ENCODE data around the gene ABCG1. TPM values are rescaled to one million over a fixed set of nuclear protein-coding genes. Genes with fewer than 3 reads are reported as not detected.

Gene ABCG1
- total and polyA plus RNA-seq, 7 donors: 6.0 to 19.3 (median 11.6) TPM

DNA sequence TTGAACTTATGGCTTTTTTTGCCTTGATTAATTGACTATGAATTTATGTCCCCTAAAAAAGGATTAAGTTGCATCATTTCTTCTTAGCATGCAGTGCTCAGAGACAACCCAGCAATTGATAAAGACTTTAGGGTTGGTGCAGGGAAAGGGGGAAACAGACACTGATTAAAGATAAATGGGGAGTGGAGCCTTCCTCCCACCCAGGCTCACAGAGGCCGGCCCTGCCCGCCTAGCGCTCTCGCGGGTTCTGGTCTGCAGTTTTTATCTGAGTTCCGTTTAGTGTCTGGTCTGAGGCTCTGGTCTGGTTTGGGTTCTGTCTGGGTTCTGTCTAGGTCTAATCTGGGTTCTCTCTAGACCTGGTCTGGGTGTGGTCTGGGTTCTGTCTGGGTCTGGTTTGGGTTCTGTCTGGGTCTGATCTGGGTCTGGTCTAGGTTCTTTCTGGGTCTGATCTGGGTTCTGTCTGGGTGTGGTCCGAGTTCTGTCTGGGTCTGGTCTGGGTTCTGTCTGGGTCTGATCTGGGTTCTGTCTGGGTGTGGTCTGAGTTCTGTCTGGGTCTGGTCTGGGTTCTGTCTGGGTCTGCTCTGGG, 48.1 kb downstream of the ABCG1 start:
- no peak for TF ChIP-seq EP300 (IDR thresholded peaks at IDR 0.05)
- TF ChIP-seq, protein P1, sequence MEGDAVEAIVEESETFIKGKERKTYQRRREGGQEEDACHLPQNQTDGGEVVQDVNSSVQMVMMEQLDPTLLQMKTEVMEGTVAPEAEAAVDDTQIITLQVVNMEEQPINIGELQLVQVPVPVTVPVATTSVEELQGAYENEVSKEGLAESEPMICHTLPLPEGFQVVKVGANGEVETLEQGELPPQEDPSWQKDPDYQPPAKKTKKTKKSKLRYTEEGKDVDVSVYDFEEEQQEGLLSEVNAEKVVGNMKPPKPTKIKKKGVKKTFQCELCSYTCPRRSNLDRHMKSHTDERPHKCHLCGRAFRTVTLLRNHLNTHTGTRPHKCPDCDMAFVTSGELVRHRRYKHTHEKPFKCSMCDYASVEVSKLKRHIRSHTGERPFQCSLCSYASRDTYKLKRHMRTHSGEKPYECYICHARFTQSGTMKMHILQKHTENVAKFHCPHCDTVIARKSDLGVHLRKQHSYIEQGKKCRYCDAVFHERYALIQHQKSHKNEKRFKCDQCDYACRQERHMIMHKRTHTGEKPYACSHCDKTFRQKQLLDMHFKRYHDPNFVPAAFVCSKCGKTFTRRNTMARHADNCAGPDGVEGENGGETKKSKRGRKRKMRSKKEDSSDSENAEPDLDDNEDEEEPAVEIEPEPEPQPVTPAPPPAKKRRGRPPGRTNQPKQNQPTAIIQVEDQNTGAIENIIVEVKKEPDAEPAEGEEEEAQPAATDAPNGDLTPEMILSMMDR (IDR thresholded peaks at IDR 0.05): no peak
- no peak for TF ChIP-seq POLR2AphosphoS5 (IDR thresholded peaks at IDR 0.05)
- no peak for TF ChIP-seq POLR2A (IDR thresholded peaks at IDR 0.05)
- Histone ChIP-seq H3K4me1 (peaks cover 0 to 21% (median 17%) of the 10 kb centered on the region in 4 donors), H3K27me3 (no peaks in the 10 kb centered on the region), H3K4me3 (no peak overlapping the region), H3K27ac (no peak overlapping the region), H3K9me3 (no peaks in the 10 kb centered on the region), H3K36me3 (no peaks in the 10 kb centered on the region)
- intact Hi-C loops (cut with DNase I): no loop called here
- WGBS, 2 donors: 78 to 83% methylated on average over 7 of the region's 7 CpGs
- DNase-seq: no peak

GRCh38 chr21:42269386-42269785, 50.4 kb downstream of the ABCG1 start:
- H3K27me3 ChIP-seq: no peaks in the 10 kb centered on the region
- H3K4me3 ChIP-seq: no peak overlapping the region
- TF ChIP-seq, protein P1 (IDR thresholded peaks at IDR 0.05): no peak
- TF ChIP-seq EP300 (IDR thresholded peaks at IDR 0.05): no peak
- no peak for TF ChIP-seq POLR2A (IDR thresholded peaks at IDR 0.05)
- TF ChIP-seq POLR2AphosphoS5 (IDR thresholded peaks at IDR 0.05): no peak
- DNase-seq: no peak
- H3K9me3 ChIP-seq: no peaks in the 10 kb centered on the region
- H3K36me3 ChIP-seq: peaks cover 0 to 13% (median 3%) of the 10 kb centered on the region in 4 donors
- intact Hi-C loops (cut with DNase I): no loop called here
- H3K4me1 ChIP-seq: peaks cover 0 to 5% (median 0%) of the 10 kb centered on the region in 4 donors
- WGBS, 2 donors: 63 to 92% methylated on average over 10 of the region's 10 CpGs
- H3K27ac ChIP-seq: no peak overlapping the region

- no peaks in the 10 kb centered on the region for H3K9me3 ChIP-seq
- no peak overlapping the region for H3K4me3 ChIP-seq
- intact Hi-C loops (cut with DNase I): no loop called here
- no peak overlapping the region for H3K27ac ChIP-seq
- TF ChIP-seq, protein P1 (IDR thresholded peaks at IDR 0.05): no peak
- 93 to 95% methylated on average over 6 of the region's 6 CpGs for WGBS, 2 donors
- no peak for DNase-seq
- H3K27me3 ChIP-seq: no peaks in the 10 kb centered on the region
- peaks cover 0 to 23% (median 6%) of the 10 kb centered on the region in 4 donors for H3K36me3 ChIP-seq
- H3K4me1 ChIP-seq: peaks cover 0 to 5% (median 0%) of the 10 kb centered on the region in 4 donors
Observed at GRCh38 chr21:42271065-42271464, 52.1 kb downstream of the ABCG1 start.

GRCh38 chr21:42272109-42272962, 53.4 kb downstream of the ABCG1 start:
- H3K4me1 ChIP-seq: peaks cover 0 to 5% (median 0%) of the 10 kb centered on the region in 4 donors
- H3K27ac ChIP-seq: no peak overlapping the region
- WGBS, 2 donors: 94% methylated on average over 15 of the region's 15 CpGs
- no peaks in the 10 kb centered on the region for H3K9me3 ChIP-seq
- no peak for DNase-seq
- no peak for TF ChIP-seq POLR2A (IDR thresholded peaks at IDR 0.05)
- no peak for TF ChIP-seq EP300 (IDR thresholded peaks at IDR 0.05)
- no peaks in the 10 kb centered on the region for H3K27me3 ChIP-seq
- H3K4me3 ChIP-seq: no peak overlapping the region
- H3K36me3 ChIP-seq: peaks cover 0 to 35% (median 8%) of the 10 kb centered on the region in 4 donors
- intact Hi-C loops (cut with DNase I): no loop called here

GRCh38 chr21:42272984-42273600, 54.2 kb downstream of the ABCG1 start:
- peaks cover 0 to 35% (median 8%) of the 10 kb centered on the region in 4 donors for H3K36me3 ChIP-seq
- H3K27me3 ChIP-seq: no peaks in the 10 kb centered on the region
- no peak overlapping the region for H3K4me3 ChIP-seq
- peaks cover 0 to under 1% (median 0%) of the 10 kb centered on the region in 4 donors for H3K4me1 ChIP-seq
- no peak for DNase-seq
- intact Hi-C loops (cut with DNase I): no loop called here
- no peak for TF ChIP-seq POLR2AphosphoS5 (IDR thresholded peaks at IDR 0.05)
- 87 to 89% methylated on average over 29 of the region's 29 CpGs for WGBS, 2 donors
- no peaks in the 10 kb centered on the region for H3K9me3 ChIP-seq
- no peak overlapping the region for H3K27ac ChIP-seq
